ENCODE measurements around the gene HMGB4.

HMGB4 gene

GRCh38 chr1:33902486-33903209, 38.8 kb downstream of the HMGB4 start:
- TF ChIP-seq EZH2phosphoT487 (IDR thresholded peaks at IDR 0.05; ENCODE audit: low read depth), result no peak
- TF ChIP-seq CTCF (IDR thresholded peaks at IDR 0.05; ENCODE audit: low read depth, low read length), result no peak
- Histone ChIP-seq H3K27ac (ENCODE audit: low read length) (peak overlapping the region; percentile 97), H3K36me3 (replicated peaks; ENCODE audit: low read depth, low read length) (no peaks in the 10 kb centered on the region), H3K9ac (ENCODE audit: low read length) (peak overlapping the region; percentile 65), H3K4me3 (ENCODE audit: low read length) (peak overlapping the region; percentile 69), H3K79me2 (ENCODE audit: low read length) (no peaks in the 10 kb centered on the region), H3K4me1 (ENCODE audit: low read length) (peaks cover 38% of the 10 kb centered on the region), H3K27me3 (ENCODE audit: low read depth, low read length) (no peaks in the 10 kb centered on the region), H3K9me3 (ENCODE audit: insufficient read depth, low read length) (no peaks in the 10 kb centered on the region), H4K20me1 (ENCODE audit: insufficient read depth, low read length) (no peaks in the 10 kb centered on the region), H3K4me2 (ENCODE audit: low read length) (peak overlapping the region; percentile 67), H2AFZ (ENCODE audit: low read depth, low read length) (no peak overlapping the region)

GRCh38 chr1:33903210-33903589, 39.3 kb downstream of the HMGB4 start:
- TF ChIP-seq EZH2phosphoT487 (IDR thresholded peaks at IDR 0.05; ENCODE audit: low read depth), result no peak
- no peak for TF ChIP-seq CTCF (IDR thresholded peaks at IDR 0.05; ENCODE audit: low read depth, low read length)
- Histone ChIP-seq H3K4me1 (ENCODE audit: low read length) (peaks cover 38% of the 10 kb centered on the region), H3K4me3 (ENCODE audit: low read length) (peak overlapping the region; percentile 69), H3K9ac (ENCODE audit: low read length) (peak overlapping the region; percentile 65), H3K4me2 (ENCODE audit: low read length) (peak overlapping the region; percentile 67), H2AFZ (ENCODE audit: low read depth, low read length) (no peak overlapping the region), H3K27me3 (ENCODE audit: low read depth, low read length) (no peaks in the 10 kb centered on the region), H3K36me3 (replicated peaks; ENCODE audit: low read depth, low read length) (no peaks in the 10 kb centered on the region), H3K79me2 (ENCODE audit: low read length) (no peaks in the 10 kb centered on the region), H3K9me3 (ENCODE audit: insufficient read depth, low read length) (no peaks in the 10 kb centered on the region), H4K20me1 (ENCODE audit: insufficient read depth, low read length) (no peaks in the 10 kb centered on the region), H3K27ac (ENCODE audit: low read length) (peak overlapping the region; percentile 97)

- no peaks in the 10 kb centered on the region for H3K9me3 ChIP-seq (ENCODE audit: insufficient read depth, low read length)
- H3K36me3 ChIP-seq (replicated peaks; ENCODE audit: low read depth, low read length), result no peaks in the 10 kb centered on the region
- no peak overlapping the region for H2AFZ ChIP-seq (ENCODE audit: low read depth, low read length)
- H3K4me1 ChIP-seq (ENCODE audit: low read length), result peaks cover 38% of the 10 kb centered on the region
- H3K4me2 ChIP-seq (ENCODE audit: low read length), result no peak overlapping the region
- no peaks in the 10 kb centered on the region for H3K27me3 ChIP-seq (ENCODE audit: low read depth, low read length)
- TF ChIP-seq EZH2phosphoT487 (IDR thresholded peaks at IDR 0.05; ENCODE audit: low read depth) (no peak), CTCF (IDR thresholded peaks at IDR 0.05; ENCODE audit: low read depth, low read length) (no peak)
- no peaks in the 10 kb centered on the region for H4K20me1 ChIP-seq (ENCODE audit: insufficient read depth, low read length)
- H3K27ac ChIP-seq (ENCODE audit: low read length), result no peak overlapping the region
- H3K79me2 ChIP-seq (ENCODE audit: low read length), result no peaks in the 10 kb centered on the region
- H3K9ac ChIP-seq (ENCODE audit: low read length), result no peak overlapping the region
- no peak overlapping the region for H3K4me3 ChIP-seq (ENCODE audit: low read length)
Observed at GRCh38 chr1:33905241-33905640, 41.4 kb downstream of the HMGB4 start.

GRCh38 chr1:33906156-33906555, 42.3 kb downstream of the HMGB4 start:
- TF ChIP-seq CTCF (IDR thresholded peaks at IDR 0.05; ENCODE audit: low read depth, low read length), result no peak
- TF ChIP-seq EZH2phosphoT487 (IDR thresholded peaks at IDR 0.05; ENCODE audit: low read depth), result no peak
- H3K27me3 ChIP-seq (ENCODE audit: low read depth, low read length), result no peaks in the 10 kb centered on the region
- H3K27ac ChIP-seq (ENCODE audit: low read length), result no peak overlapping the region
- H2AFZ ChIP-seq (ENCODE audit: low read depth, low read length), result no peak overlapping the region
- H3K4me2 ChIP-seq (ENCODE audit: low read length), result no peak overlapping the region
- no peaks in the 10 kb centered on the region for H3K9me3 ChIP-seq (ENCODE audit: insufficient read depth, low read length)
- no peak overlapping the region for H3K4me3 ChIP-seq (ENCODE audit: low read length)
- H4K20me1 ChIP-seq (ENCODE audit: insufficient read depth, low read length), result no peaks in the 10 kb centered on the region
- H3K79me2 ChIP-seq (ENCODE audit: low read length), result no peaks in the 10 kb centered on the region
- H3K36me3 ChIP-seq (replicated peaks; ENCODE audit: low read depth, low read length), result no peaks in the 10 kb centered on the region
- H3K9ac ChIP-seq (ENCODE audit: low read length), result no peak overlapping the region
- H3K4me1 ChIP-seq (ENCODE audit: low read length), result peaks cover 38% of the 10 kb centered on the region

All from OCI-LY3 (cell line).